Activated naive CD4-positive, alpha-beta T cell treated with anti-CD3 and anti-CD28 coated beads, Interleukin-2, amount 50 U/mL, for 24 hours (primary cell): ENCODE measurements around the gene MRPS14.

Experiments used
- H3K27ac Mint-ChIP-seq: one replicate; pipeline ENCODE4 v1.8.0; 2021; ENCODE audit warnings: mild to moderate bottlenecking, mixed read lengths
- H3K27me3 Mint-ChIP-seq: one replicate; pipeline ENCODE4 v1.8.0; 2021; ENCODE audit warnings: mixed read lengths
- H3K36me3 Mint-ChIP-seq: one replicate; pipeline ENCODE4 v1.8.0; 2021; ENCODE audit warnings: mixed read lengths
- H3K4me1 Mint-ChIP-seq: one replicate; pipeline ENCODE4 v1.8.0; 2021; ENCODE audit warnings: mixed read lengths
- H3K4me3 Mint-ChIP-seq: one replicate; pipeline ENCODE4 v1.8.0; 2021; ENCODE audit warnings: mild to moderate bottlenecking, mixed read lengths
- H3K9me3 Mint-ChIP-seq: one replicate; pipeline ENCODE4 v1.8.0; 2021; ENCODE audit warnings: mixed read lengths

The MRPS14 gene

GRCh38 chr1:174974711-174975119 is 48.5 kb downstream of the MRPS14 start:
- Mint-ChIP-seq H3K27ac (no peak overlapping the region), H3K4me1 (peaks cover 58% of the 10 kb centered on the region), H3K9me3 (no peaks in the 10 kb centered on the region), H3K4me3 (no peak overlapping the region), H3K27me3 (no peaks in the 10 kb centered on the region), H3K36me3 (peaks cover 26% of the 10 kb centered on the region)

GRCh38 chr1:174971902-174972301 is 51.3 kb downstream of the MRPS14 start:
- peaks cover 22% of the 10 kb centered on the region for H3K36me3 Mint-ChIP-seq
- H3K4me3 Mint-ChIP-seq, result no peak overlapping the region

GRCh38 chr1:174971466-174971865 is 51.8 kb downstream of the MRPS14 start:
- Mint-ChIP-seq H3K4me1 (peaks cover 71% of the 10 kb centered on the region), H3K9me3 (no peaks in the 10 kb centered on the region), H3K36me3 (peaks cover 20% of the 10 kb centered on the region), H3K27me3 (no peaks in the 10 kb centered on the region), H3K27ac (peak overlapping the region; percentile 32), H3K4me3 (peak overlapping the region; percentile 61)

More at GRCh38 chr1:174971902-174972301, 51.3 kb downstream of the MRPS14 start:
- no peaks in the 10 kb centered on the region for H3K27me3 Mint-ChIP-seq
- H3K4me1 Mint-ChIP-seq, result peaks cover 74% of the 10 kb centered on the region
- no peak overlapping the region for H3K27ac Mint-ChIP-seq
- H3K9me3 Mint-ChIP-seq, result no peaks in the 10 kb centered on the region

GRCh38 chr1:174969977-174970376 is 53.2 kb downstream of the MRPS14 start:
- H3K4me1 Mint-ChIP-seq, result peaks cover 78% of the 10 kb centered on the region
- H3K27me3 Mint-ChIP-seq, result no peaks in the 10 kb centered on the region
- H3K36me3 Mint-ChIP-seq, result peaks cover 14% of the 10 kb centered on the region
- H3K27ac Mint-ChIP-seq, result peak overlapping the region; percentile 65
- peak overlapping the region; percentile 23 for H3K4me3 Mint-ChIP-seq
- H3K9me3 Mint-ChIP-seq, result no peaks in the 10 kb centered on the region

GRCh38 chr1:174968750-174969244 is 54.4 kb downstream of the MRPS14 start:
- H3K27ac Mint-ChIP-seq, result peak overlapping the region; percentile 97
- peaks cover 8% of the 10 kb centered on the region for H3K36me3 Mint-ChIP-seq
- no peaks in the 10 kb centered on the region for H3K9me3 Mint-ChIP-seq
- no peaks in the 10 kb centered on the region for H3K27me3 Mint-ChIP-seq
- peaks cover 83% of the 10 kb centered on the region for H3K4me1 Mint-ChIP-seq
- H3K4me3 Mint-ChIP-seq, result peak overlapping the region; percentile 80

- Mint-ChIP-seq H3K4me1 (peaks cover 89% of the 10 kb centered on the region), H3K9me3 (no peaks in the 10 kb centered on the region), H3K36me3 (peaks cover 8% of the 10 kb centered on the region), H3K27me3 (no peaks in the 10 kb centered on the region), H3K27ac (peak overlapping the region; percentile 97), H3K4me3 (peak overlapping the region; percentile 80)
Measured at GRCh38 chr1:174967845-174968705, 55.1 kb downstream of the MRPS14 start.

GRCh38 chr1:174966008-174966572 is 57.1 kb downstream of the MRPS14 start:
- Mint-ChIP-seq H3K4me1 (peaks cover 74% of the 10 kb centered on the region), H3K27ac (peak overlapping the region; percentile 91)

GRCh38 chr1:174965362-174966007 is 57.7 kb downstream of the MRPS14 start:
- no peaks in the 10 kb centered on the region for H3K9me3 Mint-ChIP-seq
- H3K4me1 Mint-ChIP-seq, result peaks cover 72% of the 10 kb centered on the region
- H3K36me3 Mint-ChIP-seq, result peaks cover 3% of the 10 kb centered on the region
- H3K27ac Mint-ChIP-seq, result peak overlapping the region; percentile 91
- peak overlapping the region; percentile 87 for H3K4me3 Mint-ChIP-seq
- no peaks in the 10 kb centered on the region for H3K27me3 Mint-ChIP-seq

More at GRCh38 chr1:174966008-174966572, 57.1 kb downstream of the MRPS14 start:
- Mint-ChIP-seq H3K9me3 (no peaks in the 10 kb centered on the region), H3K36me3 (peaks cover 3% of the 10 kb centered on the region), H3K27me3 (no peaks in the 10 kb centered on the region), H3K4me3 (peak overlapping the region; percentile 87)

- Mint-ChIP-seq H3K9me3 (no peaks in the 10 kb centered on the region), H3K27me3 (no peaks in the 10 kb centered on the region), H3K36me3 (peaks cover 1% of the 10 kb centered on the region), H3K27ac (peak overlapping the region; percentile 91), H3K4me3 (peak overlapping the region; percentile 87), H3K4me1 (peaks cover 68% of the 10 kb centered on the region)
Measured at GRCh38 chr1:174964972-174965361, 58.3 kb downstream of the MRPS14 start.

GRCh38 chr1:174964261-174964971 is 58.8 kb downstream of the MRPS14 start:
- Mint-ChIP-seq H3K4me1 (peaks cover 65% of the 10 kb centered on the region), H3K27me3 (no peaks in the 10 kb centered on the region), H3K4me3 (peak overlapping the region; percentile 87), H3K9me3 (no peaks in the 10 kb centered on the region), H3K27ac (peak overlapping the region; percentile 91), H3K36me3 (peaks cover 2% of the 10 kb centered on the region)

- Mint-ChIP-seq H3K27ac (peak overlapping the region; percentile 91), H3K4me3 (no peak overlapping the region), H3K9me3 (no peaks in the 10 kb centered on the region), H3K36me3 (peaks cover 2% of the 10 kb centered on the region), H3K4me1 (peaks cover 61% of the 10 kb centered on the region), H3K27me3 (no peaks in the 10 kb centered on the region)
Measured at GRCh38 chr1:174963529-174964125, 59.6 kb downstream of the MRPS14 start.
